MM.1S (cell line): ENCODE data around the gene GRIA3.

Experiments used
- EZH2 ChIP-seq: fragments of 300-600 bp; sonication (generic); optimal IDR thresholded peaks from 2 replicates; pipeline ENCODE3; 2017; ENCODE audit warnings: low read depth, mild to moderate bottlenecking, antibody characterized with exemption, low read length, mixed read lengths
- EZH2phosphoT487 ChIP-seq: fragments of 300-600 bp; sonication (generic); IDR thresholded peaks from 2 replicates; pipeline ENCODE4 v1.6.1; 2018; ENCODE audit warnings: antibody characterized with exemption, low read length
- TF ChIP-seq, protein P1 (sequence below): fragments of 300-600 bp; sonication (generic); IDR thresholded peaks from 2 replicates; pipeline ENCODE4 v1.5.1; 2016; ENCODE audit warnings: antibody characterized with exemption, low read length, mixed read lengths

DNA sequence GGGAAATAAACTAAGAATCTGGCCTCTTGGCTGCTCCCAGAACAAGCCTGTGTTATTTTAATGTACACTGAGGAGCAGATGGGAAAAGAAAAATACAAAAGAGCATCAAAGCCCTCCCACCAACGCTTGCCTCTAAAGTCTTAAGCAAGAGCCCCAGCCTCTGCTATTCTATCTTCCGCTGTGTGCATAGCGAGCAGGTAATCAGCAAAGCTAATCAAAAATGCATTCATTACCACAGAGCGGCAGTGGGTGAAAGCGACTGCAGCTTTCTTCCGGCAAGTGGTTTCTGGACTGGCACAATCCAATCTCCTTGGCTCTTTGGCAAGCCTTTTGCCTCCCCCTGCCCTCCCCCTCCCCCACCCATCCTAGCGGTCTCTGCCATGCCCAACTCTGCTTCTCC lies 13.5 kb upstream of the GRIA3 start:
- TF ChIP-seq, protein P1, sequence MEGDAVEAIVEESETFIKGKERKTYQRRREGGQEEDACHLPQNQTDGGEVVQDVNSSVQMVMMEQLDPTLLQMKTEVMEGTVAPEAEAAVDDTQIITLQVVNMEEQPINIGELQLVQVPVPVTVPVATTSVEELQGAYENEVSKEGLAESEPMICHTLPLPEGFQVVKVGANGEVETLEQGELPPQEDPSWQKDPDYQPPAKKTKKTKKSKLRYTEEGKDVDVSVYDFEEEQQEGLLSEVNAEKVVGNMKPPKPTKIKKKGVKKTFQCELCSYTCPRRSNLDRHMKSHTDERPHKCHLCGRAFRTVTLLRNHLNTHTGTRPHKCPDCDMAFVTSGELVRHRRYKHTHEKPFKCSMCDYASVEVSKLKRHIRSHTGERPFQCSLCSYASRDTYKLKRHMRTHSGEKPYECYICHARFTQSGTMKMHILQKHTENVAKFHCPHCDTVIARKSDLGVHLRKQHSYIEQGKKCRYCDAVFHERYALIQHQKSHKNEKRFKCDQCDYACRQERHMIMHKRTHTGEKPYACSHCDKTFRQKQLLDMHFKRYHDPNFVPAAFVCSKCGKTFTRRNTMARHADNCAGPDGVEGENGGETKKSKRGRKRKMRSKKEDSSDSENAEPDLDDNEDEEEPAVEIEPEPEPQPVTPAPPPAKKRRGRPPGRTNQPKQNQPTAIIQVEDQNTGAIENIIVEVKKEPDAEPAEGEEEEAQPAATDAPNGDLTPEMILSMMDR, result no peak
- TF ChIP-seq EZH2 (no peak), EZH2phosphoT487 (no peak)
